Neural progenitor cell (in vitro differentiated cells): ENCODE data around the gene LTF. TPM values are rescaled to one million over a fixed set of nuclear protein-coding genes. Genes with fewer than 3 reads are reported as not detected.

Source experiments
- DNase-seq: peaks from one replicate; pipeline ENCODE4 v3.0.0-alpha.2; 2016; ENCODE audit warnings: low spot score
- H2AFZ ChIP-seq: fragments of 200-600 bp; sonication (generic); replicated peaks from 2 replicates; pipeline ENCODE4 v1.6.1; 2016; ENCODE audit warnings: antibody characterized with exemption
- H3F3A ChIP-seq: fragments of 200-600 bp; sonication (generic); 2 replicates; pipeline ENCODE4 v1.6.1; 2016; ENCODE audit warnings: antibody characterized with exemption, low read depth
- H3K27ac ChIP-seq: fragments of 200-600 bp; sonication (generic); 2 replicates; pipeline ENCODE4 v1.5.1; 2016; ENCODE audit warnings: mild to moderate bottlenecking
- H3K27me3 ChIP-seq: fragments of 200-600 bp; sonication (generic); 2 replicates; pipeline ENCODE4 v1.6.1; 2016; ENCODE audit warnings: mild to moderate bottlenecking, moderate library complexity
- H3K36me3 ChIP-seq: fragments of 200-600 bp; sonication (generic); 2 replicates; pipeline ENCODE4 v1.5.1; 2016
- H3K4me1 ChIP-seq: fragments of 200-600 bp; sonication (generic); 2 replicates; pipeline ENCODE4 v1.6.1; 2016; ENCODE audit warnings: mixed run types
- H3K4me2 ChIP-seq: fragments of 200-600 bp; sonication (generic); 2 replicates; pipeline ENCODE4 v1.6.1; 2016
- H3K4me3 ChIP-seq: fragments of 200-600 bp; sonication (generic); 2 replicates; pipeline ENCODE4 v1.5.1; 2016
- H3K79me2 ChIP-seq: fragments of 200-600 bp; sonication (generic); 2 replicates; pipeline ENCODE4 v1.6.1; 2016; ENCODE audit warnings: low read depth
- H3K9ac ChIP-seq: fragments of 200-600 bp; sonication (generic); 2 replicates; pipeline ENCODE4 v1.6.1; 2016
- H3K9me3 ChIP-seq: fragments of 200-600 bp; sonication (generic); 2 replicates; pipeline ENCODE4 v1.5.1; 2016; ENCODE audit warnings: low read depth
- H4K20me1 ChIP-seq: fragments of 200-600 bp; sonication (generic); 2 replicates; pipeline ENCODE4 v1.6.1; 2016; ENCODE audit warnings: low read depth
- H3K27ac Mint-ChIP-seq: 3 replicates; pipeline ENCODE4 v1.8.0; 2021; ENCODE audit warnings: mixed read lengths
- H3K27me3 Mint-ChIP-seq: 2 replicates; pipeline ENCODE4 v1.8.0; 2022; ENCODE audit warnings: low read depth, mild to moderate bottlenecking, inconsistent platforms, moderate library complexity, mixed read lengths; ENCODE audit not compliant: insufficient read depth
- H3K36me3 Mint-ChIP-seq: 3 replicates; pipeline ENCODE4 v1.8.0; 2021; ENCODE audit warnings: mixed read lengths
- H3K4me1 Mint-ChIP-seq: 3 replicates; pipeline ENCODE4 v1.8.0; 2021; ENCODE audit warnings: mixed read lengths
- H3K4me3 Mint-ChIP-seq: 3 replicates; pipeline ENCODE4 v1.8.0; 2021; ENCODE audit warnings: mild to moderate bottlenecking, moderate library complexity, mixed read lengths
- H3K9me3 Mint-ChIP-seq: 3 replicates; pipeline ENCODE4 v1.8.0; 2020; ENCODE audit warnings: mixed read lengths
- CTCF ChIP-seq: fragments of 200-600 bp; sonication (generic); IDR thresholded peaks from 2 replicates; pipeline ENCODE4 v1.5.1; 2017; ENCODE audit warnings: antibody characterized with exemption, mild to moderate bottlenecking
- EZH2 ChIP-seq: fragments of 200-600 bp; sonication (generic); IDR thresholded peaks from 2 replicates; pipeline ENCODE4 v1.6.1; 2017; ENCODE audit warnings: antibody characterized with exemption, mild to moderate bottlenecking, moderate library complexity
- EZH2phosphoT487 ChIP-seq: fragments of 200-600 bp; sonication (generic); IDR thresholded peaks from 2 replicates; pipeline ENCODE4 v1.6.1; 2017; ENCODE audit warnings: antibody characterized with exemption
- total RNA-seq: library from RNA; depleted of rRNA; stranded (reverse); fragments of >200 nt; gene quantifications from 2 replicates; pipeline ENCODE4 v1.2.3, GENCODE V29; 2015; ENCODE audit warnings: low replicate concordance

The LTF gene
- total RNA-seq, 1 donor from 2014 or later, result not detected

GRCh38 chr3:46449755-46450552, 14.8 kb downstream of the LTF start:
- Histone ChIP-seq H3K9me3 (no peaks in the 10 kb centered on the region), H2AFZ (no peak overlapping the region), H4K20me1 (no peaks in the 10 kb centered on the region), H3K27me3 (no peaks in the 10 kb centered on the region), H3K4me3 (no peak overlapping the region), H3K36me3 (no peaks in the 10 kb centered on the region), H3K4me1 (no peaks in the 10 kb centered on the region), H3K79me2 (no peaks in the 10 kb centered on the region), H3K4me2 (no peak overlapping the region), H3F3A (no peaks in the 10 kb centered on the region), H3K9ac (no peak overlapping the region), H3K27ac (no peak overlapping the region)
- Mint-ChIP-seq H3K36me3 (no peaks in the 10 kb centered on the region), H3K4me1 (peaks cover 7% of the 10 kb centered on the region), H3K9me3 (no peaks in the 10 kb centered on the region), H3K4me3 (no peak overlapping the region), H3K27ac (no peak overlapping the region), H3K27me3 (peaks cover 12% of the 10 kb centered on the region)
- TF ChIP-seq CTCF (peak; percentile 67), EZH2phosphoT487 (no peak)
- DNase-seq, result peak; percentile 25

DNA sequence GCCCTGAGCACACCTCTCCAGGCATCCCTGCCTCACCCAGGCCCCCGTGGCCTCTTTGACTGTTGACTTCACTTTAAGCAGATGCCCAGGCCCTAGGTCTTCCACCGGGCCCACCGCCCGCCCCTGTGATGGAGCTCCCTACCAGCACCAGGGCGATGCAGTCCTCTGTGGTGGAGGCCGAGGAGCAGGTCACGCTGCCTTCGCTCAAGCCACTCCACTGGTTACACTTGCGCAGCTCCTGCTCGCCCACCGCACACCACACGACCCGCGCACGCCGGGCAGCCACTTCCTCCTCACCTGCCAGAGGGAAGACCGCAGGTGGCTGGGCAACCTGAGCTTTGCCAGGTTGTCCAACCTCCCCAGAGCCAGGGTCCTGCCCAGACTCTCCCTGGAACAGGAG, 16.0 kb downstream of the LTF start:
- H3K9me3 Mint-ChIP-seq, result no peaks in the 10 kb centered on the region
- H3K4me1 Mint-ChIP-seq, result peaks cover 5% of the 10 kb centered on the region
- no peak for DNase-seq
- Histone ChIP-seq H3K9ac (no peak overlapping the region), H2AFZ (no peak overlapping the region), H3K79me2 (no peaks in the 10 kb centered on the region), H3K4me3 (no peak overlapping the region), H3K9me3 (no peaks in the 10 kb centered on the region), H3F3A (no peaks in the 10 kb centered on the region), H3K27ac (no peak overlapping the region), H3K27me3 (no peaks in the 10 kb centered on the region), H3K4me2 (no peak overlapping the region), H4K20me1 (no peaks in the 10 kb centered on the region), H3K4me1 (no peaks in the 10 kb centered on the region), H3K36me3 (no peaks in the 10 kb centered on the region)
- H3K27ac Mint-ChIP-seq, result peak overlapping the region; percentile 66
- H3K27me3 Mint-ChIP-seq, result peaks cover 12% of the 10 kb centered on the region
- H3K4me3 Mint-ChIP-seq, result no peak overlapping the region
- TF ChIP-seq EZH2phosphoT487 (no peak), EZH2 (no peak), CTCF (no peak)
- no peaks in the 10 kb centered on the region for H3K36me3 Mint-ChIP-seq

DNA sequence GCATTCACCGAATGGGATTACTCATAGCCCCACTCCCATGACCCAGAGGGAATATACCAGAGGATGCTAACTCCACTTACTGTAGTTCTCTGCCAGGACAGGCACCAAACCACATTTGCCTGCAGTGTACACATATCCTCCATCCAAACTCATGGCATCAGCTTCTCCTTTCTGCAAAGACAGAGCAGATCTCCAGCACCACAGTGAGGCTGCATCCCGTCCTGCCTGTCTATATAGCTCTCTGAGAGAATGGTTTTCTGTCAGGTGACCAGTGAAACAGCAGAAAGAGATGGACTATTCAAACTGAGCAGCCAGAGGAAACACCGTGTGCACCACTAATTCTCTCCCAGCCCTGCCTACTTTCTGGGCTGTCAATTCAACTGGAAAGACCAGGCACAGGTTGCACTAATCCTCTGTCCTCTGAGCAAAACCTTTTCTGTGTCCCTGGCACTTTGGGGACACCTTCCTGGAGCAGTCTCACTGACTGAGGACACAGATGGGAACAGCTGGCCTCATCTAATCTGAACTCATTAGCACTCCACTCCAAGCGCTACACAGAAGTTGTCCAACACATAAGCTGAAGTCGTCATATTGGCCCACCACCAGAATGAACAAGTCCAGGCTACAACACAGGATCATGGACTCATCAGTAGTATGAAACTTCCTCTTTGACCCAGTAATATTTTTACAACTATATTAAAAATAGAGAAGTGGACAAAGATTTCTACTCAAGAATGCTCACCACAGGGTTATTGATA, 17.3 kb downstream of the LTF start:
- Histone ChIP-seq H3K27me3 (no peaks in the 10 kb centered on the region), H3K27ac (no peak overlapping the region), H3K36me3 (no peaks in the 10 kb centered on the region), H3K4me2 (no peak overlapping the region), H3K9ac (no peak overlapping the region), H3K4me3 (no peak overlapping the region), H3K9me3 (no peaks in the 10 kb centered on the region), H4K20me1 (no peaks in the 10 kb centered on the region), H3K4me1 (no peaks in the 10 kb centered on the region), H3F3A (no peaks in the 10 kb centered on the region), H3K79me2 (no peaks in the 10 kb centered on the region), H2AFZ (no peak overlapping the region)
- H3K27ac Mint-ChIP-seq, result no peak overlapping the region
- no peak overlapping the region for H3K4me3 Mint-ChIP-seq
- no peaks in the 10 kb centered on the region for H3K36me3 Mint-ChIP-seq
- peaks cover 12% of the 10 kb centered on the region for H3K27me3 Mint-ChIP-seq
- TF ChIP-seq EZH2, result no peak
- H3K4me1 Mint-ChIP-seq, result peaks cover 5% of the 10 kb centered on the region
- no peaks in the 10 kb centered on the region for H3K9me3 Mint-ChIP-seq
- DNase-seq, result no peak
